ENCODE measurements around the gene MOGAT3. TPM values are rescaled to one million over a fixed set of nuclear protein-coding genes. Genes with fewer than 3 reads are reported as not detected.
"Not testable (repeated sequence)": the region's sequence is repeated elsewhere in the genome, so short reads cannot be mapped to it uniquely, and the experiment has no call there.

Gene MOGAT3
- total and polyA plus RNA-seq, 8 donors, result not detected

DNA sequence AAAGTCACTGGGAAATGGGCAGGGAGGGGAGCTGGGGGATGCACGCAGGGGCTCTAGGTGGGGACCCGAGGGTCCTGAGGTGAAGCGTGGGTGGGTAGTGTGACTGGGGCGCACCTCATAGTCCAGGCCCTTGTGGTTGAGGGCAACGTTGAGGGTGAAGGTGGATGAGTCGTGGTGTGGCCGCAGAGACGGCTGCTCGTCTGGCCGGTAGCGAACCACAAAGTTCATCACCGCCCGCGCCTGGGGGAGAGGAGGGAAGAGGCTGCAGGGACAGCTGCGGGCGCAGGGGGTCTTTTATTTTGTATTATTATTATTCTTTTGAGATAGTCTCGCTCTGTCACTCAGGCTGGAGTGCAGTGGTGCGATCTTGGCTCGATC, 5.8 kb upstream of the MOGAT3 start:
- Histone ChIP-seq H3K27me3 (peaks cover 0 to under 1% (median 0%) of the 10 kb centered on the region in 4 donors), H3K4me3 (no peak overlapping the region), H3K4me1 (peaks cover 0 to 3% (median 0%) of the 10 kb centered on the region in 3 donors), H3K36me3 (peaks cover 3 to 13% (median 3%) of the 10 kb centered on the region in 3 donors), H3K9me3 (no peaks in the 10 kb centered on the region), H3K27ac (no peak overlapping the region)
- DNase-seq (no peak), ATAC-seq (no peak), FAIRE-seq (no peak)
- WGBS, 2 donors, result 87 to 88% methylated on average over 19 of the region's 19 CpGs
- TF ChIP-seq, protein P1, sequence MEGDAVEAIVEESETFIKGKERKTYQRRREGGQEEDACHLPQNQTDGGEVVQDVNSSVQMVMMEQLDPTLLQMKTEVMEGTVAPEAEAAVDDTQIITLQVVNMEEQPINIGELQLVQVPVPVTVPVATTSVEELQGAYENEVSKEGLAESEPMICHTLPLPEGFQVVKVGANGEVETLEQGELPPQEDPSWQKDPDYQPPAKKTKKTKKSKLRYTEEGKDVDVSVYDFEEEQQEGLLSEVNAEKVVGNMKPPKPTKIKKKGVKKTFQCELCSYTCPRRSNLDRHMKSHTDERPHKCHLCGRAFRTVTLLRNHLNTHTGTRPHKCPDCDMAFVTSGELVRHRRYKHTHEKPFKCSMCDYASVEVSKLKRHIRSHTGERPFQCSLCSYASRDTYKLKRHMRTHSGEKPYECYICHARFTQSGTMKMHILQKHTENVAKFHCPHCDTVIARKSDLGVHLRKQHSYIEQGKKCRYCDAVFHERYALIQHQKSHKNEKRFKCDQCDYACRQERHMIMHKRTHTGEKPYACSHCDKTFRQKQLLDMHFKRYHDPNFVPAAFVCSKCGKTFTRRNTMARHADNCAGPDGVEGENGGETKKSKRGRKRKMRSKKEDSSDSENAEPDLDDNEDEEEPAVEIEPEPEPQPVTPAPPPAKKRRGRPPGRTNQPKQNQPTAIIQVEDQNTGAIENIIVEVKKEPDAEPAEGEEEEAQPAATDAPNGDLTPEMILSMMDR (IDR thresholded peaks at IDR 0.05), result no peak
- intact Hi-C loops (cut with DNase I), result no loop called here

DNA sequence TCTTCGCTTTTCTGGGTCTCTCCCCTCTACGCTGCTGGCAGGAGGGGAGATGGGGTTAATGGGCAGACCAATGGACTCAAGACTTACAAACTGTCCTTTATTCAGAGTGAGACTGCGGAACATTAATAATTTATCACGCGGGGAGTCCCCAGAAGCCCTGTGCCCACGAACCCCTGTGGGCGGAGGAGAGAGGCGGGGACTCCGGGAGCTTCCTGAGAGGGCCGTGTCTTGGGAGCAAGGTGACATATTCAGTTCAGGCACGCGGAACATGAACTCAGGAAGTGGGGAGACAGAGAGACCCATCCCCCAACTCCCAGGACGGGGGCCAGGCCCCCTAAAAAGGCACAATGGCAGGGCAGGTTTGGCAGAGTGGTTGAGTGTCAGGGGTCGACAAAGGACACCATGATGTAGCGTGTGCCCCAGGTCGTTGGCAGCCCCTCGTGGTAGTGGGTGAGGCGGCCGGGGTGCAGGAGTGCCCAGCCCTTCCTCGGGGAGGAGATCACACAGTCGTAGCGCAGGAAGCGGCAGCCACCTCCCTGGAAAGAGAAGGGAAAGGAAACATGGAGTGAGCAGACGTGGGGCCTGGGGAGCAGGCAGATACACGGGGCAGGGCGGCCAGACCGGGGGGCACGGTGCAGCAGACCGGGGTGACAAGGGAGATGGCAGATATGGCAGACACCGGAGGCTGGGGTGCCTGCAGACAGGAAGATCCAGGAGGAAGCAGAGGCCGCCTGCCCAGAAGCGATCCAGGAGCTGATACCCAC, 5.2 kb upstream of the MOGAT3 start:
- no peaks in the 10 kb centered on the region for H3K9me3 ChIP-seq
- H3K4me1 ChIP-seq, result peaks cover 0 to 3% (median 0%) of the 10 kb centered on the region in 3 donors
- H3K36me3 ChIP-seq, result peaks cover 0 to 7% (median 3%) of the 10 kb centered on the region in 3 donors
- H3K27me3 ChIP-seq, result peaks cover 0 to 2% (median 0%) of the 10 kb centered on the region in 4 donors
- DNase-seq, result no peak
- H3K27ac ChIP-seq, result no peak overlapping the region
- H3K4me3 ChIP-seq, result no peak overlapping the region
- ATAC-seq, result no peak
- FAIRE-seq, result no peak
- intact Hi-C loops (cut with DNase I), result no loop called here
- WGBS, 2 donors, result 87 to 89% methylated on average over 32 of the region's 32 CpGs
- TF ChIP-seq, protein P1 (IDR thresholded peaks at IDR 0.05), result no peak

DNA sequence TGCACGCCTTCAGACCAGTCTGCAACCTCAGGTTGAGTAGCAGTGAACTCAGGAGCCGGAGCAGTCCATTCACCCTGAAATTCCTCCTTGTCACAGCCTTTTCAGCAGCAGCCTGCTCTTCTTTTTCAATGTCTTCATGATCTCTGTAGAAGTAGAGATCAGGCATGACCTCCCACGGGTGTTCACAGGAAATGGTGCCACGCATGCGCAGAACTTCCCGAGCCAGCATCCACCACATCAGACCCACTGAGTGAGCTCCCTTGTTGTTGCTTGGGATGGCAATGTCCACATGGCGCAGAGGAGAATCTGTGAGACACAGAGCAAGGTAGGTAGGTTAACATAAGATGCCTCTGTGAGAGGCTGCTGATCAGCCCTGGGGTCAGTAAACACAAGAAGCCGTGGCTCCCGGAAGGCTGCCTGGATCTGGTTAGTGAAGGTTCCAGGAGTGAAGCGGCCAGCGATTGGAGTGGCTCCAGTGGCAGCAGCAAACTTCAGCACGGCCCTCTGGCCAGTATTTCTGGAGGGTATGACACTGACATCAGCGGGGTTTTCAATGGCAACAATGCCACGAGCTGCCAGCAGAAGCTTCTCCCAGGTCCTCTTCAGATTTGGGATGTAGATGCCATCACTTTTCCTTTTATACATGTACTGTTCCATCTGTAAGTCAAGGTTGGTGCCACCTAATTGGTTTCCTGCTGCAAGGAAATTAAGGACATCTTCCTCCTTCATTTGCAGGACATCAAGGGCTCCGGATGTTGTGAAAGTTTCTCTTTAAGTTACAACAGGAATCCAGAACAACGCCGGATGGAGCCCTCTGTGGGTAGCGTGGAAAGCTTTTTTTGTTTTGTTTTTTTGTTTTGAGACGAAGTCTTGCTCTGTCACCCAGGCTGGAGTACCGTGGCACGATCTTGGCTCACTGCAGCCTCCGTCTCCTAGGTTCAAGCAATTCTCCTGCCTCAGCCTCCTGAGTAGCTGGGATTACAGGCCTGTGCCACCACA, 3.2 kb upstream of the MOGAT3 start:
- H3K9me3 ChIP-seq; FAIRE-seq; H3K36me3 ChIP-seq; DNase-seq; H3K4me3 ChIP-seq; H3K4me1 ChIP-seq; H3K27me3 ChIP-seq; H3K27ac ChIP-seq; intact Hi-C loops (cut with DNase I); ATAC-seq: not testable (repeated sequence)
- 61 to 68% methylated on average over 22 of the region's 22 CpGs for WGBS, 2 donors

DNA sequence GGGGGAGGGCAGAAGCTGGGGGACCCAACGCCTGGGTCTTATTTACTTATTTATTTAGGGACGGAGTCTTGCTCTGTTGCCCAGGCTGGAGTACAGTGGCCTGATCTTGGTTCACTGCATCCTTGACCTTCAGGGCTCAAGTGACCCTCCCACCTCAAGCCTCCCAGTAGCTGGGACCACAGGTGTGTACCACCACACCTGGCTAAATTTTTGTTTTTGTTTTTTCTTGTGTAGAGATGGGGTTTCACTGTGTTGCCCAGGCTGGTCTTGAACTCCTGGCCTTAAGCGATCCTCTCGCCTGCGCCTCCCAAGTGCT, 1.7 kb upstream of the MOGAT3 start:
- WGBS, 2 donors, result 81 to 83% methylated on average over 5 of the region's 5 CpGs
- no peaks in the 10 kb centered on the region for H3K9me3 ChIP-seq
- no peak overlapping the region for H3K27ac ChIP-seq
- DNase-seq (no peak), ATAC-seq (no peak), FAIRE-seq (no peak)
- no peaks in the 10 kb centered on the region for H3K36me3 ChIP-seq
- no peak overlapping the region for H3K4me3 ChIP-seq
- TF ChIP-seq, protein P1 (IDR thresholded peaks at IDR 0.05), result no peak
- H3K4me1 ChIP-seq, result peaks cover 0 to 3% (median 0%) of the 10 kb centered on the region in 3 donors
- intact Hi-C loops (cut with DNase I), result no loop called here
- H3K27me3 ChIP-seq, result peaks cover 0 to 2% (median 0%) of the 10 kb centered on the region in 4 donors

Data from pancreas (tissue), 10 donors.